Measurements from ENCODE around the gene MALRD1. TPM values are rescaled to one million over a fixed set of nuclear protein-coding genes. Genes with fewer than 3 reads are reported as not detected.

MALRD1 gene
- total RNA-seq, 1 experiment from 2014 or later = 0.86 TPM

- POLR2A ChIA-PET (ENCODE audit: low non-redundant PET) = no interaction called here
- Histone ChIP-seq H3K4me1 (ENCODE audit: insufficient read depth, low read length, poor library complexity, severe bottlenecking) (peaks cover 11% of the 10 kb centered on the region), H3K27ac (ENCODE audit: low read depth, low read length, poor library complexity, severe bottlenecking) (no peak overlapping the region), H3K9me3 (ENCODE audit: low read depth, low read length, poor library complexity, severe bottlenecking) (no peaks in the 10 kb centered on the region), H3K36me3 (ENCODE audit: insufficient read depth, low read length, poor library complexity, severe bottlenecking) (no peaks in the 10 kb centered on the region), H3K4me3 (ENCODE audit: low read depth, low read length, poor library complexity, severe bottlenecking) (no peak overlapping the region), H3K27me3 (replicated peaks; ENCODE audit: insufficient read depth, low read depth, low read length, poor library complexity) (no peaks in the 10 kb centered on the region)
- CTCF ChIA-PET = no interaction called here
- BruUV-seq (replicated peaks) = no TSS peak
- no peak for TF ChIP-seq CTCF (conservative IDR thresholded peaks at IDR 0.05; ENCODE audit: low read depth, low read length)
- TF ChIP-seq EZH2 (IDR thresholded peaks at IDR 0.05; ENCODE audit: borderline replicate concordance, low read depth, low read length, poor library complexity, severe bottlenecking) = no peak
- intact Hi-C loops (cut with micrococcal nuclease; ENCODE audit: unreplicated experiment) = no loop called here
- DNase-seq (ENCODE audit: low spot score) = peak; percentile 61
Observed at GRCh38 chr10:19576576-19576975, 528.0 kb downstream of the MALRD1 start.

GRCh38 chr10:19577381-19577780, 528.8 kb downstream of the MALRD1 start:
- no peaks in the 10 kb centered on the region for H3K9me3 ChIP-seq (ENCODE audit: low read depth, low read length, poor library complexity, severe bottlenecking)
- intact Hi-C loops (cut with micrococcal nuclease; ENCODE audit: unreplicated experiment) = no loop called here
- ChIA-PET POLR2A (ENCODE audit: low non-redundant PET) (no interaction called here), CTCF (no interaction called here)
- no peak overlapping the region for H3K4me3 ChIP-seq (ENCODE audit: low read depth, low read length, poor library complexity, severe bottlenecking)
- TF ChIP-seq EZH2 (IDR thresholded peaks at IDR 0.05; ENCODE audit: borderline replicate concordance, low read depth, low read length, poor library complexity, severe bottlenecking) (no peak), CTCF (conservative IDR thresholded peaks at IDR 0.05; ENCODE audit: low read depth, low read length) (no peak)
- H3K36me3 ChIP-seq (ENCODE audit: insufficient read depth, low read length, poor library complexity, severe bottlenecking) = no peaks in the 10 kb centered on the region
- H3K27ac ChIP-seq (ENCODE audit: low read depth, low read length, poor library complexity, severe bottlenecking) = no peak overlapping the region
- H3K4me1 ChIP-seq (ENCODE audit: insufficient read depth, low read length, poor library complexity, severe bottlenecking) = peaks cover 11% of the 10 kb centered on the region
- no TSS peak for BruUV-seq (replicated peaks)
- no peaks in the 10 kb centered on the region for H3K27me3 ChIP-seq (replicated peaks; ENCODE audit: insufficient read depth, low read depth, low read length, poor library complexity)
- DNase-seq (ENCODE audit: low spot score) = no peak

GRCh38 chr10:19577807-19578206, 529.2 kb downstream of the MALRD1 start:
- Histone ChIP-seq H3K36me3 (ENCODE audit: insufficient read depth, low read length, poor library complexity, severe bottlenecking) (no peaks in the 10 kb centered on the region), H3K27ac (ENCODE audit: low read depth, low read length, poor library complexity, severe bottlenecking) (no peak overlapping the region), H3K9me3 (ENCODE audit: low read depth, low read length, poor library complexity, severe bottlenecking) (no peaks in the 10 kb centered on the region), H3K27me3 (replicated peaks; ENCODE audit: insufficient read depth, low read depth, low read length, poor library complexity) (no peaks in the 10 kb centered on the region), H3K4me3 (ENCODE audit: low read depth, low read length, poor library complexity, severe bottlenecking) (no peak overlapping the region), H3K4me1 (ENCODE audit: insufficient read depth, low read length, poor library complexity, severe bottlenecking) (peaks cover 11% of the 10 kb centered on the region)
- CTCF ChIA-PET = no interaction called here
- TF ChIP-seq CTCF (conservative IDR thresholded peaks at IDR 0.05; ENCODE audit: low read depth, low read length) = no peak
- TF ChIP-seq EZH2 (IDR thresholded peaks at IDR 0.05; ENCODE audit: borderline replicate concordance, low read depth, low read length, poor library complexity, severe bottlenecking) = no peak
- no TSS peak for BruUV-seq (replicated peaks)
- DNase-seq (ENCODE audit: low spot score) = no peak
- POLR2A ChIA-PET (ENCODE audit: low non-redundant PET) = no interaction called here
- intact Hi-C loops (cut with micrococcal nuclease; ENCODE audit: unreplicated experiment) = no loop called here

Measured in A673 (cell line).